Fibroblast of lung (primary cell): ENCODE data around the gene DNAJC19.

ENCODE experiments used
- CTCF ChIP-seq, 2 donors: IDR thresholded peaks in 1 of 2; conservative IDR thresholded peaks in 1 of 2; 1 replicate in 1 of 2; 2 replicates in 1 of 2; pipeline ENCODE4 v1.5.1; 2011 to 2012; ENCODE audit warnings: low read length in 2 of 2, control low read depth in 1 of 2, inconsistent platforms in 1 of 2, low read depth in 1 of 2, mild to moderate bottlenecking in 1 of 2
- EZH2 ChIP-seq: IDR thresholded peaks from 2 replicates; pipeline ENCODE4 v1.5.1; 2012; ENCODE audit warnings: low read length, control low read depth, mild to moderate bottlenecking; ENCODE audit errors: missing control alignments

GRCh38 chr3:180989291-180990163, at the start of gene DNAJC19:
- no peak for TF ChIP-seq CTCF (conservative IDR thresholded peaks at IDR 0.05 in 1 of 2, IDR thresholded peaks at IDR 0.05 in 1 of 2; ENCODE audit: low read depth in 1 of 2, low read length in 2 of 2)
- TF ChIP-seq EZH2: no peak
